Neural progenitor cell (in vitro differentiated cells): ENCODE data around the gene GSG1L. TPM values are rescaled to one million over a fixed set of nuclear protein-coding genes. Genes with fewer than 3 reads are reported as not detected.
"Not testable (repeated sequence)": the region's sequence is repeated elsewhere in the genome, so short reads cannot be mapped to it uniquely, and the experiment has no call there.

ENCODE experiments used
- DNase-seq: peaks from one replicate; pipeline ENCODE4 v3.0.0-alpha.2; 2016; ENCODE audit warnings: low spot score
- H2AFZ ChIP-seq: fragments of 200-600 bp; sonication (generic); replicated peaks from 2 replicates; pipeline ENCODE4 v1.6.1; 2016; ENCODE audit warnings: antibody characterized with exemption
- H3F3A ChIP-seq: fragments of 200-600 bp; sonication (generic); 2 replicates; pipeline ENCODE4 v1.6.1; 2016; ENCODE audit warnings: antibody characterized with exemption, low read depth
- H3K27ac ChIP-seq: fragments of 200-600 bp; sonication (generic); 2 replicates; pipeline ENCODE4 v1.5.1; 2016; ENCODE audit warnings: mild to moderate bottlenecking
- H3K27me3 ChIP-seq: fragments of 200-600 bp; sonication (generic); 2 replicates; pipeline ENCODE4 v1.6.1; 2016; ENCODE audit warnings: mild to moderate bottlenecking, moderate library complexity
- H3K36me3 ChIP-seq: fragments of 200-600 bp; sonication (generic); 2 replicates; pipeline ENCODE4 v1.5.1; 2016
- H3K4me1 ChIP-seq: fragments of 200-600 bp; sonication (generic); 2 replicates; pipeline ENCODE4 v1.6.1; 2016; ENCODE audit warnings: mixed run types
- H3K4me2 ChIP-seq: fragments of 200-600 bp; sonication (generic); 2 replicates; pipeline ENCODE4 v1.6.1; 2016
- H3K4me3 ChIP-seq: fragments of 200-600 bp; sonication (generic); 2 replicates; pipeline ENCODE4 v1.5.1; 2016
- H3K79me2 ChIP-seq: fragments of 200-600 bp; sonication (generic); 2 replicates; pipeline ENCODE4 v1.6.1; 2016; ENCODE audit warnings: low read depth
- H3K9ac ChIP-seq: fragments of 200-600 bp; sonication (generic); 2 replicates; pipeline ENCODE4 v1.6.1; 2016
- H3K9me3 ChIP-seq: fragments of 200-600 bp; sonication (generic); 2 replicates; pipeline ENCODE4 v1.5.1; 2016; ENCODE audit warnings: low read depth
- H4K20me1 ChIP-seq: fragments of 200-600 bp; sonication (generic); 2 replicates; pipeline ENCODE4 v1.6.1; 2016; ENCODE audit warnings: low read depth
- H3K27ac Mint-ChIP-seq: 3 replicates; pipeline ENCODE4 v1.8.0; 2021; ENCODE audit warnings: mixed read lengths
- H3K27me3 Mint-ChIP-seq: 2 replicates; pipeline ENCODE4 v1.8.0; 2022; ENCODE audit warnings: low read depth, mild to moderate bottlenecking, inconsistent platforms, moderate library complexity, mixed read lengths; ENCODE audit not compliant: insufficient read depth
- H3K36me3 Mint-ChIP-seq: 3 replicates; pipeline ENCODE4 v1.8.0; 2021; ENCODE audit warnings: mixed read lengths
- H3K4me1 Mint-ChIP-seq: 3 replicates; pipeline ENCODE4 v1.8.0; 2021; ENCODE audit warnings: mixed read lengths
- H3K4me3 Mint-ChIP-seq: 3 replicates; pipeline ENCODE4 v1.8.0; 2021; ENCODE audit warnings: mild to moderate bottlenecking, moderate library complexity, mixed read lengths
- H3K9me3 Mint-ChIP-seq: 3 replicates; pipeline ENCODE4 v1.8.0; 2020; ENCODE audit warnings: mixed read lengths
- EZH2 ChIP-seq: fragments of 200-600 bp; sonication (generic); IDR thresholded peaks from 2 replicates; pipeline ENCODE4 v1.6.1; 2017; ENCODE audit warnings: antibody characterized with exemption, mild to moderate bottlenecking, moderate library complexity
- EZH2phosphoT487 ChIP-seq: fragments of 200-600 bp; sonication (generic); IDR thresholded peaks from 2 replicates; pipeline ENCODE4 v1.6.1; 2017; ENCODE audit warnings: antibody characterized with exemption
- total RNA-seq: library from RNA; depleted of rRNA; stranded (reverse); fragments of >200 nt; gene quantifications from 2 replicates; pipeline ENCODE4 v1.2.3, GENCODE V29; 2015; ENCODE audit warnings: low replicate concordance
- TF ChIP-seq, protein P1 (sequence below): fragments of 200-600 bp; sonication (generic); IDR thresholded peaks from 2 replicates; pipeline ENCODE4 v1.5.1; 2017; ENCODE audit warnings: antibody characterized with exemption, mild to moderate bottlenecking

Gene GSG1L
- total RNA-seq, 1 donor from 2014 or later, result not detected

DNA sequence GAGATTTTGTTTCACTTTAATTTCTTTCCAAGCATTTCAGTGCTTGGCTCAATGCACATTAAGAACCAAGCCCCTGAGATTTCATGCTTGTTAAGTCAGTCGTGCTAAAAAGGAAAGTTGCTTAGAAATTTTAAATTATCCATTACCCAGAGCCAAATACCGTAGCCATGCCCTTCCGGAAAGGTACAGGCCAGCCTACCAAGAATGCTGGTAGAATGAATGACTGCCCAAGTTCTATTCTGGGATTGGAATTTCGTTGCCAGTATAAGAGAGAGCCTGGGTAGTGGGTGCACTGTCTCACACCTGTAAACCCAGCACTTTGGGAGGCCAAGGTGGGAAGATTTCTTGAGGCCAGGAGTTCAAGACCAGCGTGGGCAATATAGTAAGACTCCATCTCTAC is 319.6 kb downstream of the GSG1L start:
- Histone ChIP-seq H3K79me2 (no peaks in the 10 kb centered on the region), H3K4me1 (no peaks in the 10 kb centered on the region), H4K20me1 (no peaks in the 10 kb centered on the region), H3F3A (no peaks in the 10 kb centered on the region), H2AFZ (no peak overlapping the region), H3K27me3 (no peaks in the 10 kb centered on the region), H3K36me3 (no peaks in the 10 kb centered on the region), H3K9ac (no peak overlapping the region), H3K9me3 (no peaks in the 10 kb centered on the region), H3K4me2 (no peak overlapping the region), H3K4me3 (no peak overlapping the region), H3K27ac (no peak overlapping the region)
- TF ChIP-seq EZH2phosphoT487 (no peak), EZH2 (no peak)
- TF ChIP-seq, protein P1, sequence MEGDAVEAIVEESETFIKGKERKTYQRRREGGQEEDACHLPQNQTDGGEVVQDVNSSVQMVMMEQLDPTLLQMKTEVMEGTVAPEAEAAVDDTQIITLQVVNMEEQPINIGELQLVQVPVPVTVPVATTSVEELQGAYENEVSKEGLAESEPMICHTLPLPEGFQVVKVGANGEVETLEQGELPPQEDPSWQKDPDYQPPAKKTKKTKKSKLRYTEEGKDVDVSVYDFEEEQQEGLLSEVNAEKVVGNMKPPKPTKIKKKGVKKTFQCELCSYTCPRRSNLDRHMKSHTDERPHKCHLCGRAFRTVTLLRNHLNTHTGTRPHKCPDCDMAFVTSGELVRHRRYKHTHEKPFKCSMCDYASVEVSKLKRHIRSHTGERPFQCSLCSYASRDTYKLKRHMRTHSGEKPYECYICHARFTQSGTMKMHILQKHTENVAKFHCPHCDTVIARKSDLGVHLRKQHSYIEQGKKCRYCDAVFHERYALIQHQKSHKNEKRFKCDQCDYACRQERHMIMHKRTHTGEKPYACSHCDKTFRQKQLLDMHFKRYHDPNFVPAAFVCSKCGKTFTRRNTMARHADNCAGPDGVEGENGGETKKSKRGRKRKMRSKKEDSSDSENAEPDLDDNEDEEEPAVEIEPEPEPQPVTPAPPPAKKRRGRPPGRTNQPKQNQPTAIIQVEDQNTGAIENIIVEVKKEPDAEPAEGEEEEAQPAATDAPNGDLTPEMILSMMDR, result no peak
- no peak overlapping the region for H3K4me3 Mint-ChIP-seq
- peaks cover 2% of the 10 kb centered on the region for H3K27me3 Mint-ChIP-seq
- H3K4me1 Mint-ChIP-seq, result peaks cover 3% of the 10 kb centered on the region
- DNase-seq, result no peak
- no peaks in the 10 kb centered on the region for H3K9me3 Mint-ChIP-seq
- H3K36me3 Mint-ChIP-seq, result peaks cover 16% of the 10 kb centered on the region
- H3K27ac Mint-ChIP-seq, result no peak overlapping the region

DNA sequence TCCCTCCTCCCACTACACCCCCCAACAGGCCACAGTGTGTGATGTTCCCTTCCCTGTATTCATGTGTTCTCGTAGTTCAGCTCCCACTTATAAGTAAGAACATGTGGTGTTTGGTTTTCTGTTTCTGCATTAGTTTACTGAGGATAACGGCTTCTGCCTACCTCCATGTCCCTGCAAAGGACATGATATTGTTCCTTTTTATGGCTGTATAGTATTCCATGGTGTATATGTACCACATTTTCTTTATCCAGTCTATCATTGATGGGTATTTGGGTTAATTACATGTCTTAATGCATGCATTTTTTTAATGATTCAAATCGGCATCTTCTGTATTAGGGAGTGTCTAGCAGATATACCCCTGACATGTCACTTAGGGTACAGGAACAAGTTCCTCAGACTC is 320.5 kb downstream of the GSG1L start:
- H3K4me3 ChIP-seq, H3K27me3 ChIP-seq, H3K79me2 ChIP-seq, H3F3A ChIP-seq, DNase-seq, H3K27ac Mint-ChIP-seq, H4K20me1 ChIP-seq, H3K4me2 ChIP-seq, H3K9me3 ChIP-seq, H3K4me1 ChIP-seq, H3K27ac ChIP-seq, H2AFZ ChIP-seq, H3K36me3 ChIP-seq, H3K27me3 Mint-ChIP-seq, H3K4me3 Mint-ChIP-seq, H3K9me3 Mint-ChIP-seq, H3K9ac ChIP-seq, H3K4me1 Mint-ChIP-seq: not testable (repeated sequence)
- H3K36me3 Mint-ChIP-seq, result peaks cover 21% of the 10 kb centered on the region

- no peaks in the 10 kb centered on the region for H3K9me3 ChIP-seq
- no peak overlapping the region for H3K27ac Mint-ChIP-seq
- no peak for DNase-seq
Measured at GRCh38 chr16:27742333-27742732, 321.2 kb downstream of the GSG1L start.

DNA sequence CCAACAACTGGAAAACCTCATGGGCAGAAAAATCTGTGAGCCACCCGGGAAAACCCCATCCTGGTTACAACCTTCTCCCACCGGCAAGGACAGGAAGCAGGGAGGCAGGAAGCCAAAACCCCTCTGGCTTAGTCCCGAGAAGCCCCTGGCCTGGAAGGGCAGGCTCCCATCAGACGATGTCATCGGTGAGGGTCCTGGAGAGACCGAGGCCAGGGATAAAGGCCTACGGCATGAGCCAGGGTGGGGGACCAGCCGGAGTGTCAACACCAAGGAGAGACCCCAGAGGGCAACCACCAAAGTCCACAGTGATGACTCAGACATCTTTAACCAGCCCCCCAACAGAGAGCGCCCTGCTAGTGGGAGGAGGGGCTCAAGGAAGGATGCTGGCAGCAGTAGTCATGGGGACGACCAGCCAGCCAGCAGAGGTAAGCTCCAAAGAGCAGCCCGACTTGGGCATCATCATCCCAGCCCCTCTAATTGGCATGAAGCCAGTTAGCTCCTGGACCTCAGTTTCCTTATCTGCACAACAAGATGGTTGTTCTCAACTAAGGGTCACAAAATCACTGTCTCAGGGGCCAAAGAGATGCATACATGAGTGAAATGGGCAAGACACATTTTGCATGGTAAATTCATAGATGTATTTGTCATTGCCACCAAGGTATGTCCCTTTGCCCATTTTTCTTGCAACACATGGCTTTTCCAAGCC is 322.9 kb downstream of the GSG1L start:
- DNase-seq, result no peak
- Histone ChIP-seq H3F3A (no peaks in the 10 kb centered on the region), H3K27me3 (no peaks in the 10 kb centered on the region), H3K4me1 (no peaks in the 10 kb centered on the region), H3K9ac (no peak overlapping the region), H4K20me1 (no peaks in the 10 kb centered on the region), H3K4me3 (no peak overlapping the region), H3K79me2 (no peaks in the 10 kb centered on the region), H3K36me3 (no peaks in the 10 kb centered on the region), H3K9me3 (no peaks in the 10 kb centered on the region), H3K4me2 (no peak overlapping the region), H2AFZ (no peak overlapping the region), H3K27ac (no peak overlapping the region)
- Mint-ChIP-seq H3K9me3 (no peaks in the 10 kb centered on the region), H3K4me3 (no peak overlapping the region), H3K36me3 (peaks cover 24% of the 10 kb centered on the region), H3K27me3 (peaks cover 5% of the 10 kb centered on the region), H3K27ac (no peak overlapping the region), H3K4me1 (peaks cover 5% of the 10 kb centered on the region)
- TF ChIP-seq EZH2 (no peak), EZH2phosphoT487 (no peak)
- TF ChIP-seq, protein P1, result no peak

More at GRCh38 chr16:27742333-27742732, 321.2 kb downstream of the GSG1L start:
- H3K9me3 Mint-ChIP-seq, result no peaks in the 10 kb centered on the region
- H4K20me1 ChIP-seq, result no peaks in the 10 kb centered on the region
- H3K4me1 Mint-ChIP-seq, result no peaks in the 10 kb centered on the region
- H3K36me3 ChIP-seq, result no peaks in the 10 kb centered on the region
- H3K27me3 Mint-ChIP-seq, result peaks cover 5% of the 10 kb centered on the region
- H2AFZ ChIP-seq, result no peak overlapping the region
- no peaks in the 10 kb centered on the region for H3K27me3 ChIP-seq
- no peak for TF ChIP-seq EZH2
- TF ChIP-seq EZH2phosphoT487, result no peak
- TF ChIP-seq, protein P1, result no peak
- peaks cover 21% of the 10 kb centered on the region for H3K36me3 Mint-ChIP-seq
- no peak overlapping the region for H3K4me2 ChIP-seq
- no peak overlapping the region for H3K27ac ChIP-seq
- no peaks in the 10 kb centered on the region for H3K4me1 ChIP-seq
- no peaks in the 10 kb centered on the region for H3K79me2 ChIP-seq
- no peak overlapping the region for H3K9ac ChIP-seq
- no peak overlapping the region for H3K4me3 ChIP-seq
- H3F3A ChIP-seq, result no peaks in the 10 kb centered on the region
- H3K4me3 Mint-ChIP-seq, result no peak overlapping the region
